ENCODE results near the gene AGBL4. TPM values are rescaled to one million over a fixed set of nuclear protein-coding genes. Genes with fewer than 3 reads are reported as not detected.

AGBL4 gene
- total and polyA plus RNA-seq, 2 of the 13 experiments (the other 11 are each of a cell fraction or from before 2014, with no cell fraction given) = not detected

DNA sequence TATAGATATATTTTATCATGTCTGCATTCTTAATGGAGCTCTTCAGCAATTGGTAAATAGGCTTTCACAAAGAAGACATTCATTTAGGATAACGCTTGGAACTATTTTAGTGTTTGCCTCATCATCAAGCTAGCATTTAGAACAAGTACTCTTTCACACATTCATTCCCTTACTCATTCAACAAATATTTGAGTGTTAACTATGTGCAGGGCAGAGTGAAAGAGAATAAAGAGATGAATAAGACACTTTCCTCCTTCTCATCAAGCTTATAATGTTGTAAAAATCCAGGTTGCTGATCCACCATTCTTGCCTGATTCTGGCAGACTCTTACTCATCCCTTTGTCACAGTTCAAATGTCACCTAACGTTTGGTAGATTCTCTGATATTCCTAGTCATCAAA is 860.7 kb downstream of the AGBL4 start (continued):
- TF ChIP-seq JUNB (CRISPR knock-in tag; IDR thresholded peaks at IDR 0.05; ENCODE audit: borderline replicate concordance) (no peak), RXRB (CRISPR knock-in tag; IDR thresholded peaks at IDR 0.05; ENCODE audit: borderline replicate concordance) (no peak), ZNF788 (CRISPR knock-in tag; IDR thresholded peaks at IDR 0.05; ENCODE audit: borderline replicate concordance) (no peak), ZNF572 (CRISPR knock-in tag; IDR thresholded peaks at IDR 0.05) (no peak)
- TF ChIP-seq, protein P1, sequence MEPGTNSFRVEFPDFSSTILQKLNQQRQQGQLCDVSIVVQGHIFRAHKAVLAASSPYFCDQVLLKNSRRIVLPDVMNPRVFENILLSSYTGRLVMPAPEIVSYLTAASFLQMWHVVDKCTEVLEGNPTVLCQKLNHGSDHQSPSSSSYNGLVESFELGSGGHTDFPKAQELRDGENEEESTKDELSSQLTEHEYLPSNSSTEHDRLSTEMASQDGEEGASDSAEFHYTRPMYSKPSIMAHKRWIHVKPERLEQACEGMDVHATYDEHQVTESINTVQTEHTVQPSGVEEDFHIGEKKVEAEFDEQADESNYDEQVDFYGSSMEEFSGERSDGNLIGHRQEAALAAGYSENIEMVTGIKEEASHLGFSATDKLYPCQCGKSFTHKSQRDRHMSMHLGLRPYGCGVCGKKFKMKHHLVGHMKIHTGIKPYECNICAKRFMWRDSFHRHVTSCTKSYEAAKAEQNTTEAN (CRISPR knock-in tag; conservative IDR thresholded peaks at IDR 0.05) = no peak

DNA sequence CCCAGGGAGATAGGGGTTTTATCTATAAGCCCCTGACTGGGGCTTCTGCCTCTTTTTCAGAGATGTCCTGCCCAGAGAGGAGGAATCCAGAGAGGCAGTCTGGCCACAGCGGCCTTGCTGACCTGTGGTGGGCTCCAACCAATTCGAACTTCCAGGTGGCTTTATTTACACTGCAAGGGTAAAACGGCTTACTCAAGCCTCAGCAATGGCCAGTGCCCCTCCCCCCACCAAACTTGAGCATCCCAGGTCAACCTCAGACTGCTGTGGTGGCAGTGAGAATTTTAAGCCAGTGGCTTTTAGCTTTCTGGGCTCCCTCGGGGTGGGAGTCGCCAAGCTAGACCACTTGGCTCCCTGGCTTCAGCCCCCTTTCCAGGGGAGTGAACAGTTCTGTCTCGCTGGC is 863.1 kb downstream of the AGBL4 start:
- POLR2A ChIA-PET = no interaction called here
- H3K27me3 ChIP-seq (ENCODE audit: control insufficient read depth in 1 of 2, insufficient read depth in 2 of 2, low read length in 2 of 2) = no peaks in the 10 kb centered on the region
- no peak overlapping the region for H3K9ac ChIP-seq (ENCODE audit: insufficient read depth, low read depth, low read length)
- FAIRE-seq (no peak), ATAC-seq (no peak), DNase-seq (ENCODE audit: low spot score) (no peak)
- no peaks in the 10 kb centered on the region for H3K4me1 ChIP-seq (ENCODE audit: insufficient read depth, low read length)
- in situ Hi-C loops (cut with HindIII; ENCODE audit: extremely low pct_ligation_motif_present, low pct_unique_long_range_greater_than_20kb) (no loop called here), intact Hi-C loops (cut with micrococcal nuclease; ENCODE audit: unreplicated experiment) (no loop called here)
- peaks cover 84% of the 10 kb centered on the region for H3K9me3 ChIP-seq (ENCODE audit: low read length)
- no peaks in the 10 kb centered on the region for H3K79me2 ChIP-seq (ENCODE audit: insufficient read depth, low read length)
- H3K4me2 ChIP-seq (ENCODE audit: low read depth, low read length) = no peak overlapping the region
- WGBS (ENCODE audit: low lambda C conversion rate) = 0% methylated on average over 2 of the region's 6 CpGs
- no peak overlapping the region for H2AFZ ChIP-seq (ENCODE audit: low read length)
- CTCF ChIA-PET (ENCODE audit: low intra/inter-chr PET ratio, low total read pairs) = no interaction called here
- BruUV-seq (replicated peaks) = no TSS peak
- no peak overlapping the region for H3K4me3 ChIP-seq (replicated peaks in 1 of 3; ENCODE audit: insufficient read depth in 1 of 3, low read depth in 2 of 3, low read length in 3 of 3)
- H3K36me3 ChIP-seq (replicated peaks in 1 of 2; ENCODE audit: control insufficient read depth in 1 of 2, insufficient read depth in 2 of 2, low read length in 2 of 2) = no peaks in the 10 kb centered on the region
- no peak overlapping the region for H3K27ac ChIP-seq (ENCODE audit: extremely low read length, insufficient read depth, low read length)
- H4K20me1 ChIP-seq (ENCODE audit: insufficient read depth, low read length) = no peaks in the 10 kb centered on the region
- TF ChIP-seq RBM22 (optimal IDR thresholded peaks at IDR 0.05; ENCODE audit: low read length) (no peak), FOXP1 (IDR thresholded peaks at IDR 0.05) (no peak), FOXP1 (CRISPR knock-in tag; IDR thresholded peaks at IDR 0.05) (no peak), ZFP41 (CRISPR knock-in tag; IDR thresholded peaks at IDR 0.05; ENCODE audit: borderline replicate concordance) (no peak), ETV6 (CRISPR knock-in tag; conservative IDR thresholded peaks at IDR 0.05) (no peak), NR1H2 (CRISPR knock-in tag; IDR thresholded peaks at IDR 0.05; ENCODE audit: borderline replicate concordance, low read depth) (no peak), KAT7 (CRISPR knock-in tag; IDR thresholded peaks at IDR 0.05; ENCODE audit: borderline replicate concordance) (no peak), IRX3 (CRISPR knock-in tag; IDR thresholded peaks at IDR 0.05; ENCODE audit: borderline replicate concordance, low read depth) (no peak), CCAR2 (optimal IDR thresholded peaks at IDR 0.05; ENCODE audit: low read depth, low read length) (no peak)
- TF ChIP-seq, protein P2, sequence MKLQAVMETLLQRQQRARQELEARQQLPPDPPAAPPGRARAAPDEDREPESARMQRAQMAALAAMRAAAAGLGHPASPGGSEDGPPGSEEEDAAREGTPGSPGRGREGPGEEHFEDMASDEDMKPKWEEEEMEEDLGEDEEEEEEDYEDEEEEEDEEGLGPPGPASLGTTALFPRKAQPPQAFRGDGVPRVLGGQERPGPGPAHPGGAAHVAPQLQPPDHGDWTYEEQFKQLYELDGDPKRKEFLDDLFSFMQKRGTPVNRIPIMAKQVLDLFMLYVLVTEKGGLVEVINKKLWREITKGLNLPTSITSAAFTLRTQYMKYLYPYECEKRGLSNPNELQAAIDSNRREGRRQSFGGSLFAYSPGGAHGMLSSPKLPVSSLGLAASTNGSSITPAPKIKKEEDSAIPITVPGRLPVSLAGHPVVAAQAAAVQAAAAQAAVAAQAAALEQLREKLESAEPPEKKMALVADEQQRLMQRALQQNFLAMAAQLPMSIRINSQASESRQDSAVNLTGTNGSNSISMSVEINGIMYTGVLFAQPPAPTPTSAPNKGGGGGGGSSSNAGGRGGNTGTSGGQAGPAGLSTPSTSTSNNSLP (IDR thresholded peaks at IDR 0.05; ENCODE audit: low read depth, low read length) = no peak
